Spleen (tissue), 7 donors: ENCODE measurements around the gene DTNB.

Experiments
- POLR2A ChIP-seq, 3 donors: fragments of 450-650 bp; IDR thresholded peaks; one replicate each; pipeline ENCODE4 v1.5.1; 2017; ENCODE audit warnings: antibody characterized with exemption in 3 of 3, mild to moderate bottlenecking in 1 of 3
- POLR2AphosphoS5 ChIP-seq, 3 donors: sonication (generic); formaldehyde crosslinking; IDR thresholded peaks; one replicate each; pipeline ENCODE4 v1.5.1; 2017; ENCODE audit warnings: antibody characterized with exemption in 3 of 3
- TF ChIP-seq, protein P1 (sequence below), 11 experiments: fragments of 200-600 bp in 7 of 11; fragments of 450-650 bp in 4 of 11; sonication (generic) in 4 of 11; IDR thresholded peaks in 8 of 11; conservative IDR thresholded peaks in 3 of 11; 1 replicate in 7 of 11; 2 replicates in 4 of 11; pipeline versions ENCODE4 v1.4.0 to v1.8.0; 2016 to 2021; ENCODE audit warnings: antibody characterized with exemption in 11 of 11, inconsistent platforms in 4 of 11, mild to moderate bottlenecking in 1 of 11
- donor health status: DM: no; HTN: no; CAD: no; lungs with moderate emphysema.
- donor health status: DM: no; HTN: no; CAD: no.
- donor health status: DM: no; HTN: no; CAD: no.

DNA sequence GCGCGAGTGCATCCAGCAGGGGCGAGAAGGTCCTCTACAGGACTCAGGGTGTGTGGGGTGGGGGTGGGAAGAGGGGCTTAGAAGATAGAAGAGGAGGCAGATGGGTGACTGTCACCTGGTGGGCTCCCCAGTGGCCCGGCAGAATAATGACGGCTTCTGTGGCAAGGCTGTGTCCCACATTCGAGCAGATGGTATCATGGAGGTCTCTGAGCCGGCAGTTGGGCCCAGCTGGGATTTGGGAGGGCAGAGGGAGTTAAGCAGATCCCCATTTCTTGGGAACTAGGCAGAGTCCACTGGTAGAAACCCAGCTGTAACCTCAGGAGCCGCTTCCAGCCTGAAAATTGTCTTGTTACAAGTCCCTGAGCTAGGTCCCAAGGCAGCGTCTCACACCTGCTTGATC lies 28.4 kb upstream of the DTNB start:
- TF ChIP-seq, protein P1, sequence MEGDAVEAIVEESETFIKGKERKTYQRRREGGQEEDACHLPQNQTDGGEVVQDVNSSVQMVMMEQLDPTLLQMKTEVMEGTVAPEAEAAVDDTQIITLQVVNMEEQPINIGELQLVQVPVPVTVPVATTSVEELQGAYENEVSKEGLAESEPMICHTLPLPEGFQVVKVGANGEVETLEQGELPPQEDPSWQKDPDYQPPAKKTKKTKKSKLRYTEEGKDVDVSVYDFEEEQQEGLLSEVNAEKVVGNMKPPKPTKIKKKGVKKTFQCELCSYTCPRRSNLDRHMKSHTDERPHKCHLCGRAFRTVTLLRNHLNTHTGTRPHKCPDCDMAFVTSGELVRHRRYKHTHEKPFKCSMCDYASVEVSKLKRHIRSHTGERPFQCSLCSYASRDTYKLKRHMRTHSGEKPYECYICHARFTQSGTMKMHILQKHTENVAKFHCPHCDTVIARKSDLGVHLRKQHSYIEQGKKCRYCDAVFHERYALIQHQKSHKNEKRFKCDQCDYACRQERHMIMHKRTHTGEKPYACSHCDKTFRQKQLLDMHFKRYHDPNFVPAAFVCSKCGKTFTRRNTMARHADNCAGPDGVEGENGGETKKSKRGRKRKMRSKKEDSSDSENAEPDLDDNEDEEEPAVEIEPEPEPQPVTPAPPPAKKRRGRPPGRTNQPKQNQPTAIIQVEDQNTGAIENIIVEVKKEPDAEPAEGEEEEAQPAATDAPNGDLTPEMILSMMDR (IDR thresholded peaks at IDR 0.05 in 8 of 11, conservative IDR thresholded peaks at IDR 0.05 in 3 of 11) = no peak
- TF ChIP-seq POLR2AphosphoS5 (IDR thresholded peaks at IDR 0.05) = no peak
- no peak for TF ChIP-seq POLR2A (IDR thresholded peaks at IDR 0.05)
